ENCODE data around the gene GABRR1.
A peak's percentile ranks its signal among the peaks of the same experiment; 100 is the strongest.

DNA sequence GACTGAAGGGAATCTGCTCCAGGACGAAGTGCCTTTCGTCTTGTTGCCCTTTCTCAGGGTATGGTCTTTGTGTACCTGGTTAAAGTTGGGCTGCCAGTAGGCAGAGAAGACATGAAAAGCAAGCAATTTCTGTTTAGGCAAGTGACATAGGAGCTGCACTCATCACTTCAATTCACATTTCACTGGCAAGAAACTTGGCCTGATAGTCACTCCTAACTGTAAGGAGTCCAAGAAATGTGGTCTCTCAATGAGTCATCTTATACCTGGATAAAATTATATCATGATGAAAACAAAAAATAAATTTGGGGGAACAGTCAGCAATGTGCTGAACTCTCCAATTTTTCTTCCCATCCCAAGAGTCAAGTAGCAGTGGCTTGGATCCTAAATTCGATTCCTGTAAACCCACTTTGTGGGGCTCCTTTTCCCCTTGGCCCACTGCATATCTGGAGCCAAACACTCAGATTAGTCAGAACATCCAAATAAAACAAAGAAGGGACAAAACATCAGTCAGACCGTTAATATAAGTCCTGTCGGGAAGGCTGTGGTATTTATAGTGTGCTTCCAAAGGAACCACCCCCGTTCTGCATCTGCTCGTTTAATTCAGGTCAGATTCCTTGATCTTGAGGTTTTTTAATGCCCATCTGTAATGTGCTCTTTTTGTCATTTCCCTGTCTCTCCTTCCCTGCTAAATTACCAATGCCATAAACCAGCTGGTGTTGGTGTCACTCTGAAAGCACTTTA lies 5.0 kb upstream of the GABRR1 start:
- TF ChIP-seq POLR2A (IDR thresholded peaks at IDR 0.05) = no peak
- TF ChIP-seq, protein P1, sequence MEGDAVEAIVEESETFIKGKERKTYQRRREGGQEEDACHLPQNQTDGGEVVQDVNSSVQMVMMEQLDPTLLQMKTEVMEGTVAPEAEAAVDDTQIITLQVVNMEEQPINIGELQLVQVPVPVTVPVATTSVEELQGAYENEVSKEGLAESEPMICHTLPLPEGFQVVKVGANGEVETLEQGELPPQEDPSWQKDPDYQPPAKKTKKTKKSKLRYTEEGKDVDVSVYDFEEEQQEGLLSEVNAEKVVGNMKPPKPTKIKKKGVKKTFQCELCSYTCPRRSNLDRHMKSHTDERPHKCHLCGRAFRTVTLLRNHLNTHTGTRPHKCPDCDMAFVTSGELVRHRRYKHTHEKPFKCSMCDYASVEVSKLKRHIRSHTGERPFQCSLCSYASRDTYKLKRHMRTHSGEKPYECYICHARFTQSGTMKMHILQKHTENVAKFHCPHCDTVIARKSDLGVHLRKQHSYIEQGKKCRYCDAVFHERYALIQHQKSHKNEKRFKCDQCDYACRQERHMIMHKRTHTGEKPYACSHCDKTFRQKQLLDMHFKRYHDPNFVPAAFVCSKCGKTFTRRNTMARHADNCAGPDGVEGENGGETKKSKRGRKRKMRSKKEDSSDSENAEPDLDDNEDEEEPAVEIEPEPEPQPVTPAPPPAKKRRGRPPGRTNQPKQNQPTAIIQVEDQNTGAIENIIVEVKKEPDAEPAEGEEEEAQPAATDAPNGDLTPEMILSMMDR (IDR thresholded peaks at IDR 0.05) = no peak
- peak; percentile 43 for TF ChIP-seq POLR2AphosphoS5 (IDR thresholded peaks at IDR 0.05)
- no peak for TF ChIP-seq EP300 (IDR thresholded peaks at IDR 0.05)
